Activated CD4-positive, alpha-beta T cell treated with anti-CD3 and anti-CD28 coated beads for 4 hours (primary cell): ENCODE data around the gene ADARB2.

Experiments used
- DNase-seq, 2 donors: peaks; one replicate each; pipeline ENCODE4 v3.0.0-alpha.2; 2020

The ADARB2 gene

GRCh38 chr10:1581189-1581588 is 156.1 kb downstream of the ADARB2 start:
- DNase-seq: no peak

GRCh38 chr10:1579671-1580070 is 157.7 kb downstream of the ADARB2 start:
- DNase-seq: no peak

- DNase-seq: no peak
These were observed 158.2 kb downstream of the ADARB2 start for GRCh38 chr10:1579141-1579491.

- no peak for DNase-seq
These were observed 158.8 kb downstream of the ADARB2 start for GRCh38 chr10:1578392-1579140.

- no peak for DNase-seq
These were observed 159.4 kb downstream of the ADARB2 start for GRCh38 chr10:1577945-1578344.

GRCh38 chr10:1577373-1577770 is 160.0 kb downstream of the ADARB2 start:
- no peak for DNase-seq

GRCh38 chr10:1576467-1577372 is 160.6 kb downstream of the ADARB2 start:
- DNase-seq: no peak

GRCh38 chr10:1575481-1576244 is 161.7 kb downstream of the ADARB2 start:
- DNase-seq: no peak

GRCh38 chr10:1574719-1575118 is 162.6 kb downstream of the ADARB2 start:
- DNase-seq: no peak

- no peak for DNase-seq
These were observed 163.3 kb downstream of the ADARB2 start for GRCh38 chr10:1573981-1574380.

- DNase-seq: no peak
These were observed 163.9 kb downstream of the ADARB2 start for GRCh38 chr10:1573334-1573969.

- DNase-seq: no peak
These were observed 164.6 kb downstream of the ADARB2 start for GRCh38 chr10:1572519-1573333.

- DNase-seq: no peak
These were observed 165.6 kb downstream of the ADARB2 start for GRCh38 chr10:1571587-1572237.

GRCh38 chr10:1570416-1571051 is 166.8 kb downstream of the ADARB2 start:
- DNase-seq: no peak

- DNase-seq: no peak
These were observed 168.1 kb downstream of the ADARB2 start for GRCh38 chr10:1569208-1569607.

- no peak for DNase-seq
These were observed 169.4 kb downstream of the ADARB2 start for GRCh38 chr10:1567742-1568495.

- no peak for DNase-seq
These were observed 170.2 kb downstream of the ADARB2 start for GRCh38 chr10:1567152-1567551.

GRCh38 chr10:1564791-1565190 is 172.5 kb downstream of the ADARB2 start:
- no peak for DNase-seq

GRCh38 chr10:1563028-1563427 is 174.3 kb downstream of the ADARB2 start:
- DNase-seq: no peak

- DNase-seq: no peak
These were observed 175.5 kb downstream of the ADARB2 start for GRCh38 chr10:1561731-1562337.
